Activated CD8-positive, alpha-beta T cell treated with anti-CD3 and anti-CD28 coated beads for 36 hours (primary cell): Measurements from ENCODE around the gene MCTP1. TPM values are rescaled to one million over a fixed set of nuclear protein-coding genes. Genes with fewer than 3 reads are reported as not detected.
"Not testable (repeated sequence)": the region's sequence is repeated elsewhere in the genome, so short reads cannot be mapped to it uniquely, and the experiment has no call there.

Experiments used
- ATAC-seq: fragments of 200-7000 bp; cut with Tn5 transposase; one replicate; pipeline ENCODE4 v1.10.0; 2021; ENCODE audit warnings: mild to moderate bottlenecking, moderate library complexity
- CTCF ChIA-PET: fragments of 350-600 bp; sonication (Branson Sonifier 250); formaldehyde crosslinking; loops from one replicate; lab custom pipeline; 2021; ENCODE audit warnings: antibody characterized with exemption; lab: Charles Lee
- POLR2A ChIA-PET: fragments of 350-600 bp; sonication (Branson Sonifier 250); formaldehyde crosslinking; loops from one replicate; lab custom pipeline; 2021; ENCODE audit warnings: antibody characterized with exemption; lab: Charles Lee
- DNase-seq: peaks from one replicate; pipeline ENCODE4 v3.0.0-alpha.2; 2020
- H3K27ac Mint-ChIP-seq: one replicate; pipeline ENCODE4 v1.8.0; 2021; ENCODE audit warnings: mild to moderate bottlenecking, mixed read lengths
- H3K27me3 Mint-ChIP-seq: one replicate; pipeline ENCODE4 v1.8.0; 2021; ENCODE audit warnings: mixed read lengths
- H3K36me3 Mint-ChIP-seq: one replicate; pipeline ENCODE4 v1.8.0; 2021; ENCODE audit warnings: low read depth, mixed read lengths
- H3K4me1 Mint-ChIP-seq: one replicate; pipeline ENCODE4 v1.8.0; 2021; ENCODE audit warnings: low read depth, mixed read lengths
- H3K4me3 Mint-ChIP-seq: one replicate; pipeline ENCODE4 v1.8.0; 2021; ENCODE audit warnings: mild to moderate bottlenecking, moderate library complexity, mixed read lengths
- H3K9me3 Mint-ChIP-seq: one replicate; pipeline ENCODE4 v1.8.0; 2021; ENCODE audit warnings: mixed read lengths
- intact Hi-C: fragments of 100-400 bp; cut with micrococcal nuclease; formaldehyde crosslinking; loops from one replicate; pipeline ENCODE4 v1.10.0; 2022
- total RNA-seq, 2 experiments: library from RNA; stranded (reverse); gene quantifications; one replicate each; pipeline ENCODE4 v1.2.3, GENCODE V29; 2021
- TF ChIP-seq, protein P1 (sequence below): fragments of 200-600 bp; IDR thresholded peaks from one replicate; pipeline ENCODE4 v1.8.0; 2022; ENCODE audit warnings: antibody characterized with exemption, mild to moderate bottlenecking

Gene MCTP1
- total RNA-seq, 2 experiments from 2014 or later, result 0.20 to 0.40 TPM

DNA sequence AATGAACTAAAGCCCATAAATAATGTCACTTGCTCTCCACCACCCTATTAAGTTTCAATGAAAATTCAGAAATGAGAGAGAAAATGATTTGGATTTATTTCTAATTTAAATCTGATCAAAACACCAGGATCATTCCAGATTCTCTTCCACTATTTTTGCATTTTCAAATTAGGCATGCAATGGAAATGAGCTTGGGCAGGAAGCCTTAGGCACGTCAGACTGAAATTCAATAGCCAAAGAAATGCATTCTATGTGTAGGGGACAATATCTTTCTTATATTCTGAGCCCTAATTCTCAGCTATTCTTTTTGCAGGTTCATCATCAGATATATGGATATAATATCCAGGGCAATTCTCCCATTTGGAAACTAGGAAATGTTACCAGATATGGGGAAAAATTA lies 132.8 kb downstream of the MCTP1 start:
- H3K27me3 Mint-ChIP-seq, result no peaks in the 10 kb centered on the region
- no peak overlapping the region for H3K27ac Mint-ChIP-seq
- ChIA-PET CTCF (interaction anchor here (1.4 kb wide), 1 partner anchor 43 kb away, joined by 4 read pairs; no protein-coding TSS in a partner anchor), POLR2A (interaction anchor here (0.6 kb wide), 1 partner anchor 42 kb away, joined by 3 read pairs; no protein-coding TSS in a partner anchor)
- no peaks in the 10 kb centered on the region for H3K36me3 Mint-ChIP-seq
- TF ChIP-seq, protein P1, sequence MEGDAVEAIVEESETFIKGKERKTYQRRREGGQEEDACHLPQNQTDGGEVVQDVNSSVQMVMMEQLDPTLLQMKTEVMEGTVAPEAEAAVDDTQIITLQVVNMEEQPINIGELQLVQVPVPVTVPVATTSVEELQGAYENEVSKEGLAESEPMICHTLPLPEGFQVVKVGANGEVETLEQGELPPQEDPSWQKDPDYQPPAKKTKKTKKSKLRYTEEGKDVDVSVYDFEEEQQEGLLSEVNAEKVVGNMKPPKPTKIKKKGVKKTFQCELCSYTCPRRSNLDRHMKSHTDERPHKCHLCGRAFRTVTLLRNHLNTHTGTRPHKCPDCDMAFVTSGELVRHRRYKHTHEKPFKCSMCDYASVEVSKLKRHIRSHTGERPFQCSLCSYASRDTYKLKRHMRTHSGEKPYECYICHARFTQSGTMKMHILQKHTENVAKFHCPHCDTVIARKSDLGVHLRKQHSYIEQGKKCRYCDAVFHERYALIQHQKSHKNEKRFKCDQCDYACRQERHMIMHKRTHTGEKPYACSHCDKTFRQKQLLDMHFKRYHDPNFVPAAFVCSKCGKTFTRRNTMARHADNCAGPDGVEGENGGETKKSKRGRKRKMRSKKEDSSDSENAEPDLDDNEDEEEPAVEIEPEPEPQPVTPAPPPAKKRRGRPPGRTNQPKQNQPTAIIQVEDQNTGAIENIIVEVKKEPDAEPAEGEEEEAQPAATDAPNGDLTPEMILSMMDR, result no peak
- intact Hi-C loops, result no loop called here
- peaks cover 10% of the 10 kb centered on the region for H3K9me3 Mint-ChIP-seq
- ATAC-seq (no peak), DNase-seq (no peak)
- H3K4me3 Mint-ChIP-seq, result no peak overlapping the region
- H3K4me1 Mint-ChIP-seq, result no peaks in the 10 kb centered on the region

DNA sequence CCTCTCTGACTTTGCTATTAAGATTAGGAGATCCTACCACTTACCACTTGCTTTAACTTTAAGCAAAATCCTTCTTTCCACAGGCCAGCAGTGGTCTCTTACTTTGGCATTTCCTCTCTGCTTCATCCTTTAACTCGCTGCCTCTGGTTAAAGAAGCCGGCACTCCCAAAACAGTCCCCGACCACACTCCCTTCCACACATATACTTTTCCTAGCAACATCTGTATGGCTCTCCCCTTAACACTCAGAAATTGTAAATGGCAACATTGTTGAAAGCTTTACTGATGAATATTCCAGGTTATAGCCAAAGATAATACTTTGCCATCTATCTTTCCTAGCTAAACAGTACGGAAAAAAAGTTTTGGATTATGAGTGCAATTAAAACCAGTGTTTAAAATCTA lies 133.2 kb downstream of the MCTP1 start:
- no peak for DNase-seq
- intact Hi-C loops, result no loop called here
- H3K27ac Mint-ChIP-seq, result no peak overlapping the region
- no peaks in the 10 kb centered on the region for H3K36me3 Mint-ChIP-seq
- H3K4me3 Mint-ChIP-seq, result no peak overlapping the region
- TF ChIP-seq, protein P1, result no peak
- H3K27me3 Mint-ChIP-seq, result no peaks in the 10 kb centered on the region
- ChIA-PET CTCF (interaction anchor here (1.4 kb wide), 1 partner anchor 44 kb away, joined by 4 read pairs; no protein-coding TSS in a partner anchor), POLR2A (no interaction called here)
- ATAC-seq, result no peak
- H3K9me3 Mint-ChIP-seq, result peaks cover 10% of the 10 kb centered on the region
- no peaks in the 10 kb centered on the region for H3K4me1 Mint-ChIP-seq

DNA sequence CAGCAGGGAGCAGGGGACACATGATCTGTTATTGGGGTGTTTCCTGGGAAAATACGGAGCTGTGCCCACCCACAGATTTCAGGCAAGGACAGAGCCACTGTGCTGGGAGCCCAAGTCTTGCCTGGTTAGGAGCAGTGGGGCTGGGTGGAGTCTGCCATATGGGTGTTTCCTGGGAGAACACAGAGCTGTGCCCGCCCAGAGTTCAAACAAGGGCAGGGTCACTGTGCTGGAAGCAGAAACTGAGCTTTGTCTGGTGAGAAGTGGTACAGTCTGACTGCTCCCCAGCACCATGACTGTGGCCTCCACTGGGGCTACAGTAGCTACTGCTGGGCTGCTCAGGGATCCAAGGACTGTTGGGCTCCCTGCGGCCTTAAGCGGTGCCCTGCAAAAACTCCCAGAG lies 135.5 kb downstream of the MCTP1 start:
- intact Hi-C loops, result no loop called here
- DNase-seq (no peak), ATAC-seq (no peak)
- no peaks in the 10 kb centered on the region for H3K27me3 Mint-ChIP-seq
- peaks cover 10% of the 10 kb centered on the region for H3K9me3 Mint-ChIP-seq
- no peaks in the 10 kb centered on the region for H3K36me3 Mint-ChIP-seq
- H3K4me3 Mint-ChIP-seq, result no peak overlapping the region
- TF ChIP-seq, protein P1, result no peak
- H3K4me1 Mint-ChIP-seq, result no peaks in the 10 kb centered on the region
- POLR2A ChIA-PET, result no interaction called here
- CTCF ChIA-PET, result no interaction called here
- no peak overlapping the region for H3K27ac Mint-ChIP-seq

DNA sequence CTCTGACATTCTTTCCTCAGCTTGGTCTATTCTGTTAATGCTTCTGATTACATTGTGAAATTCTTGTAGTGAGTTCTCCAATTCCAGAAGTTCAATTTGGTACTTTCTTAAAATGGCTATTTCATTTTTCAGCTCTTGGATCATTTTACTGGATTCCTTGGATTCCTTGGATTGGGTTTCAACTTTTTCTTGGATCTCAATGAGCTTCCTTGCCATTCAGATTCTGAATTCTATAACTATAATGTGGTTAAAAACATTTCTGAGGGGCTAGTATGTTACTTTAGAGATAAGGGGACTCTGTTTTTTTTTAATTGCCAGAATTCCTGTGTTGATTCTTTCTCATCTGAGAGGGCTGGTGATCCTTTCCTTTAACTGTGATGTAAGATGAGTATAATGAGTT lies 136.4 kb downstream of the MCTP1 start:
- TF ChIP-seq, protein P1, result no peak
- ATAC-seq (no peak), DNase-seq (no peak)
- H3K4me3 Mint-ChIP-seq, result no peak overlapping the region
- H3K36me3 Mint-ChIP-seq, result no peaks in the 10 kb centered on the region
- intact Hi-C loops, result no loop called here
- H3K4me1 Mint-ChIP-seq, result no peaks in the 10 kb centered on the region
- H3K27ac Mint-ChIP-seq, result no peak overlapping the region
- POLR2A ChIA-PET, result no interaction called here
- no peaks in the 10 kb centered on the region for H3K27me3 Mint-ChIP-seq
- peaks cover 10% of the 10 kb centered on the region for H3K9me3 Mint-ChIP-seq
- CTCF ChIA-PET, result no interaction called here

DNA sequence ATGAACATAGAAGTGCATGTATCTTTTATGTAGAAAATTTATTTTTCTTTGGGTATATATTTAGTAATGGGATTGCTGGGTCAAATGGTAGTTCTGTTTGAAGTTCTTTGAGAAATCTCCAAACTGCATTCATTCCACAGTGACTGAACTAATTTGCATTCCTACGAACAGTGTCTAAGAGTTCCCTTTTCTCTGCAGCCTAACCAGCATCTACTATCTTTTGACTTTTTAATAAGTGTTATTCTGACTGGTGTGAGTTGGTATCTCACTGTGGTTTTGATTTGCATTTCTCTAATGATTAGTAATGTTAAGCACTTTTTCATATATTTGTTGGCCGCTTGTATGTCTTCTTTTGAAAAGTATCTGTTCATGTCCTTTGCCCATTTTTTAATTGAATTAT lies 141.0 kb downstream of the MCTP1 start:
- CTCF ChIA-PET, H3K27me3 Mint-ChIP-seq, DNase-seq, H3K27ac Mint-ChIP-seq, H3K4me1 Mint-ChIP-seq, H3K4me3 Mint-ChIP-seq, ATAC-seq, intact Hi-C loops, H3K36me3 Mint-ChIP-seq, POLR2A ChIA-PET: not testable (repeated sequence)
- H3K9me3 Mint-ChIP-seq, result peaks cover 10% of the 10 kb centered on the region

DNA sequence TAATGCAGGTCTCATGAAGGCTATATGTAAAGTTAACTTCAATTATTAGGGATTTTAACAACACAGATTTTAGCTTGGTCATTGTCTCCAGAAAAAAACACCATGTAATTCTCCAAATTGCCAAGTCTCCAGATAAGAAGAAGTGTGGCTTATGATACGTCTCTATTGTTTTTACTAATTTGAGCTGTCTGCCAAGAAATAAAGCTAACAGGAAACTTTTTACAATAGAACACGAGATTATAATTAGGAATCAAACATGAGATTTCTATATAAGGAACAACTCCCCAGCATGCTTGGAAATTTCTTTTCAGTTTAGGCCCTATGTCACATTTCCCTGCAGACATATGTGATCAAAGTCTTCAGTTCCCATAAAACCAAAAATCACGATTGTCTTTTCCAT lies 142.7 kb downstream of the MCTP1 start:
- intact Hi-C loops, result no loop called here
- CTCF ChIA-PET, result no interaction called here
- H3K9me3 Mint-ChIP-seq, result no peaks in the 10 kb centered on the region
- no peaks in the 10 kb centered on the region for H3K27me3 Mint-ChIP-seq
- H3K36me3 Mint-ChIP-seq, result no peaks in the 10 kb centered on the region
- H3K4me3 Mint-ChIP-seq, result no peak overlapping the region
- H3K27ac Mint-ChIP-seq, result no peak overlapping the region
- DNase-seq (no peak), ATAC-seq (no peak)
- no peaks in the 10 kb centered on the region for H3K4me1 Mint-ChIP-seq
- POLR2A ChIA-PET, result no interaction called here
- TF ChIP-seq, protein P1, result no peak
